SK-N-MC (cell line): ENCODE results near the gene TLCD2.

Experiments
- EZH2 ChIP-seq: fragments of 200-600 bp; sonication (generic); IDR thresholded peaks from one replicate; pipeline ENCODE4 v1.6.1; 2017; ENCODE audit warnings: antibody characterized with exemption
- POLR2AphosphoS5 ChIP-seq: IDR thresholded peaks from 2 replicates; pipeline ENCODE4 v1.6.1; 2012; ENCODE audit warnings: mild to moderate bottlenecking, low read depth, low read length, borderline replicate concordance

DNA sequence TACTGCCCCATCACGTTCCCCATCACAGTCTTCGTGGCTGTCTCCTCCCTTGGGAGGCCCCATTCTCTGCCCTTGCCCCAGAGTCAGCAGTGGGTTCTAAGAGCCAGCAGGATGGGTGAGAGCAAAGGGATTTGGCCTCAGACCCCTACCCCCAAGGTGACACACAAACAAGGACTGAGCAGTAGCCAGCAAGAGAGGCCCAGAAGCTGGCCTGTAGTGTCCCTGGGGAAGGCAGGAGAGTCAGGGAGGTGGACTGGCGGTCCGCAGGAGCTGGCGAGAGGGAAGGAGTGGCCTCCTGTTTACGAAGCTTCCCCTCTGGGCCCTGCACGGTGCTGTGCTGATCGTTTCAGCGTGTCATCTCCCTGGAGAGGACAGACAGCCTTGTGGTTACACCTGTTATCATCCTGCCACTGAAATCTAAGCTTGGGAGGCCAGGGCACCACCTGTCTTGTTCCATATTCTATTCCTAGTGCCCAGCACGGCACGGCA lies 22.7 kb upstream of the TLCD2 start:
- TF ChIP-seq EZH2 (no peak), POLR2AphosphoS5 (no peak)
